SK-N-SH treated with all-trans-retinoic acid at 6 μM for 48 hours (cell line): ENCODE measurements around the gene CYFIP1.

Experiments
- ATAC-seq: fragments of 200-7000 bp; cut with Tn5 transposase; 3 replicates; pipeline ENCODE4 v1.9.1; 2020; ENCODE audit warnings: mild to moderate bottlenecking, moderate library complexity
- BACH2 ChIP-seq: fragments of 250-450 bp; sonication (Bioruptor Pico); IDR thresholded peaks from 2 replicates; pipeline ENCODE4 v1.9.0; 2021; ENCODE audit warnings: mild to moderate bottlenecking, borderline replicate concordance
- CSDC2 ChIP-seq: fragments of 250-450 bp; sonication (Bioruptor Pico); IDR thresholded peaks from 2 replicates; pipeline ENCODE4 v1.5.0; 2020; ENCODE audit warnings: mild to moderate bottlenecking, moderate library complexity
- CSRNP3 ChIP-seq: fragments of 250-450 bp; sonication (Bioruptor Pico); IDR thresholded peaks from 2 replicates; pipeline ENCODE4 v1.5.1; 2021; ENCODE audit warnings: mild to moderate bottlenecking, moderate library complexity
- ESRRG ChIP-seq: fragments of 250-450 bp; sonication (Bioruptor Pico); IDR thresholded peaks from 2 replicates; pipeline ENCODE4 v1.6.1; 2021; ENCODE audit warnings: mild to moderate bottlenecking
- GLIS3 ChIP-seq: fragments of 250-450 bp; sonication (Bioruptor Pico); IDR thresholded peaks from 2 replicates; pipeline ENCODE4 v1.5.0; 2020; ENCODE audit warnings: mild to moderate bottlenecking, moderate library complexity
- ISL1 ChIP-seq: fragments of 250-450 bp; sonication (Bioruptor Pico); IDR thresholded peaks from 2 replicates; pipeline ENCODE4 v2.1.2; 2022; ENCODE audit warnings: mild to moderate bottlenecking, moderate library complexity
- OSR1 ChIP-seq: fragments of 250-450 bp; sonication (Bioruptor Pico); IDR thresholded peaks from 2 replicates; pipeline ENCODE4 v1.8.0; 2022; ENCODE audit warnings: moderate library complexity, mild to moderate bottlenecking, inconsistent platforms
- PATZ1 ChIP-seq: fragments of 250-450 bp; sonication (Bioruptor Pico); IDR thresholded peaks from 2 replicates; pipeline ENCODE4 v1.8.0; 2020; ENCODE audit warnings: mild to moderate bottlenecking, moderate library complexity, borderline replicate concordance
- POU6F1 ChIP-seq: fragments of 250-450 bp; sonication (Bioruptor Pico); IDR thresholded peaks from 2 replicates; pipeline ENCODE4 v1.8.0; 2021; ENCODE audit warnings: low read depth, mild to moderate bottlenecking, moderate library complexity, borderline replicate concordance
- PPARA ChIP-seq: fragments of 250-450 bp; sonication (Bioruptor Pico); IDR thresholded peaks from 2 replicates; pipeline ENCODE4 v1.5.0; 2020; ENCODE audit warnings: mild to moderate bottlenecking, borderline replicate concordance
- RARB ChIP-seq: fragments of 250-450 bp; sonication (Bioruptor Pico); IDR thresholded peaks from 2 replicates; pipeline ENCODE4 v1.8.0; 2021; ENCODE audit warnings: mild to moderate bottlenecking, moderate library complexity
- SNAI2 ChIP-seq: fragments of 250-450 bp; sonication (Bioruptor Pico); IDR thresholded peaks from 2 replicates; pipeline ENCODE4 v1.5.0; 2020; ENCODE audit warnings: mild to moderate bottlenecking, moderate library complexity
- TCF4 ChIP-seq: fragments of 250-450 bp; sonication (Bioruptor Pico); IDR thresholded peaks from 2 replicates; pipeline ENCODE4 v1.8.0; 2021; ENCODE audit warnings: mild to moderate bottlenecking, moderate library complexity, borderline replicate concordance
- TOX ChIP-seq: fragments of 250-450 bp; sonication (Bioruptor Pico); IDR thresholded peaks from 2 replicates; pipeline ENCODE4 v1.8.0; 2021; ENCODE audit warnings: mild to moderate bottlenecking, moderate library complexity, borderline replicate concordance
- TSHZ2 ChIP-seq: fragments of 250-450 bp; sonication (Bioruptor Pico); IDR thresholded peaks from 2 replicates; pipeline ENCODE4 v1.5.0; 2020; ENCODE audit warnings: mild to moderate bottlenecking, moderate library complexity
- ZC3H10 ChIP-seq: fragments of 250-450 bp; sonication (Bioruptor Pico); IDR thresholded peaks from 2 replicates; pipeline ENCODE4 v1.5.1; 2021; ENCODE audit warnings: mild to moderate bottlenecking, moderate library complexity
- ZFP3 ChIP-seq: fragments of 250-450 bp; sonication (Bioruptor Pico); IDR thresholded peaks from 2 replicates; pipeline ENCODE4 v1.5.0; 2020; ENCODE audit warnings: mild to moderate bottlenecking, moderate library complexity
- ZFP30 ChIP-seq: fragments of 450-650 bp; formaldehyde crosslinking; IDR thresholded peaks from 2 replicates; pipeline ENCODE4 v1.5.0; 2022; ENCODE audit warnings: mild to moderate bottlenecking, moderate library complexity
- ZNF565 ChIP-seq: fragments of 450-650 bp; formaldehyde crosslinking; conservative IDR thresholded peaks from 2 replicates; pipeline ENCODE4 v1.5.0; 2020; ENCODE audit warnings: low read depth, mild to moderate bottlenecking, moderate library complexity
- ZNF70 ChIP-seq: fragments of 450-650 bp; formaldehyde crosslinking; IDR thresholded peaks from 2 replicates; pipeline ENCODE4 v1.5.0; 2020; ENCODE audit warnings: mild to moderate bottlenecking, moderate library complexity
- ZNF8 ChIP-seq: fragments of 450-650 bp; formaldehyde crosslinking; IDR thresholded peaks from 2 replicates; pipeline ENCODE4 v1.5.0; 2020; ENCODE audit warnings: mild to moderate bottlenecking, moderate library complexity

Gene CYFIP1

GRCh38 chr15:22913646-22914380 is 66.4 kb downstream of the CYFIP1 start:
- TF ChIP-seq SNAI2 (no peak), ISL1 (CRISPR knock-in tag) (no peak), ZFP30 (no peak)
- ATAC-seq = no peak

- TF ChIP-seq PPARA (CRISPR knock-in tag) (no peak), TOX (no peak), ZNF565 (CRISPR knock-in tag) (no peak), ZC3H10 (no peak), ZFP3 (no peak), PATZ1 (no peak), CSRNP3 (CRISPR knock-in tag) (no peak), RARB (no peak), ESRRG (CRISPR knock-in tag) (no peak), ZNF8 (CRISPR knock-in tag) (no peak), GLIS3 (CRISPR knock-in tag) (no peak)
- ATAC-seq = no peak
Observed at GRCh38 chr15:22912256-22912655, 67.9 kb downstream of the CYFIP1 start.

GRCh38 chr15:22911306-22911705 is 68.9 kb downstream of the CYFIP1 start:
- TF ChIP-seq TCF4 = no peak
- no peak for TF ChIP-seq ISL1 (CRISPR knock-in tag)
- no peak for TF ChIP-seq RARB
- no peak for TF ChIP-seq OSR1 (CRISPR knock-in tag)
- TF ChIP-seq ZC3H10 = no peak
- TF ChIP-seq ZNF8 (CRISPR knock-in tag) = no peak
- TF ChIP-seq GLIS3 (CRISPR knock-in tag) = no peak
- no peak for TF ChIP-seq ZNF70 (CRISPR knock-in tag)
- TF ChIP-seq ZFP3 = no peak
- TF ChIP-seq POU6F1 (CRISPR knock-in tag) = no peak
- TF ChIP-seq PPARA (CRISPR knock-in tag) = no peak
- no peak for TF ChIP-seq TSHZ2 (CRISPR knock-in tag)
- no peak for TF ChIP-seq BACH2 (CRISPR knock-in tag)
- no peak for TF ChIP-seq CSDC2 (CRISPR knock-in tag)
- TF ChIP-seq ZNF565 (CRISPR knock-in tag) = no peak
- no peak for ATAC-seq

- no peak for ATAC-seq
- no peak for TF ChIP-seq ZNF8 (CRISPR knock-in tag)
- TF ChIP-seq ISL1 (CRISPR knock-in tag) = no peak
- TF ChIP-seq ZFP3 = no peak
- no peak for TF ChIP-seq POU6F1 (CRISPR knock-in tag)
- TF ChIP-seq OSR1 (CRISPR knock-in tag) = no peak
- TF ChIP-seq ESRRG (CRISPR knock-in tag) = no peak
- TF ChIP-seq ZNF565 (CRISPR knock-in tag) = no peak
- no peak for TF ChIP-seq TOX
- TF ChIP-seq GLIS3 (CRISPR knock-in tag) = no peak
- TF ChIP-seq ZNF70 (CRISPR knock-in tag) = no peak
- no peak for TF ChIP-seq BACH2 (CRISPR knock-in tag)
- TF ChIP-seq CSDC2 (CRISPR knock-in tag) = no peak
- no peak for TF ChIP-seq TSHZ2 (CRISPR knock-in tag)
- TF ChIP-seq CSRNP3 (CRISPR knock-in tag) = no peak
Observed at GRCh38 chr15:22908830-22909229, 71.3 kb downstream of the CYFIP1 start.
